ENCODE measurements around the gene SMURF2.
A peak's percentile ranks its signal among the peaks of the same experiment; 100 is the strongest.

The SMURF2 gene

DNA sequence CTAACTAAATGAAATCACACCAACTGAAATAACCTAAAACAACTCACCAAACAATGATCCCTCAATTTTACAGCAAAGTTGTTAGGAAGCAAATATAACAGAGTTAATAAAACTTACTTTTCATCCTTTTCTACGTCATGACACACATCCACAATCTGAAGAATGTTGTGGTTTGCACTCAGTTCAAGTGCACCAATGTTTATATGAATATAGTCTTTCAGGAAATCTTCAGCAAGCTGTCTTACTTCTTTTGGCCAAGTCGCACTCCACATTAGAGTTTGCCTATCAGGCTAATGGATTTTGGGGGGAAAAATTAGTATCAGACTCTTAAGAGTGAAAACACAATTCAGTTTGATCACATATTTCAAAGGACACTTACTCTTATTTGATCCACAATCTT, 159.3 kb downstream of the SMURF2 start:
- DNase-seq (ENCODE audit: low read depth), result no peak

- no peak for DNase-seq (ENCODE audit: low read depth)
These were observed 160.1 kb downstream of the SMURF2 start for GRCh38 chr17:64502021-64502420.

- DNase-seq (ENCODE audit: low read depth), result no peak
These were observed 161.0 kb downstream of the SMURF2 start for GRCh38 chr17:64500862-64501765.

GRCh38 chr17:64500487-64500859, 161.6 kb downstream of the SMURF2 start:
- no peak for DNase-seq (ENCODE audit: low read depth)

- DNase-seq (ENCODE audit: low read depth), result no peak
These were observed 162.2 kb downstream of the SMURF2 start for GRCh38 chr17:64499805-64500486.

DNA sequence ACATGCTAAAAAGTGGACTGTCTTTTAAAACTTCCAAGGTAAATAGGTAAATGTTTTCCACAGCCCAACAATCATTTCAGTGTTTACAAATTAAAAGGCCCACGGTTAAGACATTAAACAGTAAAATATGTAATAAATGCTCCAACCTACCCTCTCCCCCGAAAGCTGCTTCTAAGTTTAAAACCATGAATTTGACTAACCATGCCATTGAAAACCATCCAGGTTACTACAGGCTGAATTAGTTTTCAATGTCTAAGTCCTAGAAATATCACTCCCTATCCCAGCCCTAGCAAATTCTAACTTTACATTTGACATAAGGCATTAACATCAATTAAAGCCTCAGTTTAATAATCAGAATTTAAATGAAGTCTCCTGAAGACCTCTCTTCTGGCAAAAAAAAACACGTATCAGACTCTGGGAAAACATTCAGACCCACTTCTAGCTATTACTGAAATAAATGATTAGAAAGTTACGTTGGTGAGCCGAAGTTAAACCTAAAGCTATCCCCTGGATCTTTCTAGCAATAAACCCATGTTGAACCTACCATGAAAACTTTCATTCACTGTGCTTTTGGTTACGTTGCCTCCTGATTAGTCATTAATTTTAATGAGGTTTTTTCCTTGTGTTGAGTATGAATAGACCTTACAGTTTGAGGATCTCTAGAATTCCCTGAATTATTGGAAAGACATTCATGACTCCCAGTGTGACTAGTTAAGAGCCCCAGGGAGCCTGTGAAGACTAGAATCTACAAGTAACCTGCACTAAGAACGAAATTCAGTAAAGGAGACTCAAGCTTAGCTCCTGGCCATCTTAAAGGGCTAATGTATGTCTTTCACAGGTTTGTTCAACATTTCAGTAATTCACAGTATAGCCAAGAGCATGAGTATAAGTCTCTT, 163.6 kb downstream of the SMURF2 start:
- DNase-seq (ENCODE audit: low read depth), result no peak

DNA sequence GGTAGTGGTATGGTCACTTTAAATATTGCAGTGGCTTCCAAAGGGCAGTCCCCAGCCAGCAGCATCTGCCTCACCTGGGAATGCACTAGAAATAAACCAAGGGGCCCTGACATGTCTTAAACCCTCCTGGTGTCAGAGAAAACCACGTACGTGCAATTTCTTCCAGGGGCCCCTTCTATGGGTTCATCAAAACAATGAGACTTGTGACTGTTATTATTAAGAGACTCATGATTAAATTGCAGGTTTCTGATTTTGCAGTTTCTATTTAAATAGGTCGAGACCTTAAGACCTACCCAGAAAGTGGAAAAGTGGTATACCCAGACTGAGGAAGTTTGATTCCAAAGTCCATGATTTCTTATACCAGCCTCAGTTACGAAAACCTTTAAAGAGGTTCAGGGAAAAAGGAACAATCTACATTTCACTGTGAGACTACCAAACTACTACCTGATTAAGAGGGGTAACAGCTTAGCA, 164.5 kb downstream of the SMURF2 start:
- DNase-seq (ENCODE audit: low read depth), result no peak

DNA sequence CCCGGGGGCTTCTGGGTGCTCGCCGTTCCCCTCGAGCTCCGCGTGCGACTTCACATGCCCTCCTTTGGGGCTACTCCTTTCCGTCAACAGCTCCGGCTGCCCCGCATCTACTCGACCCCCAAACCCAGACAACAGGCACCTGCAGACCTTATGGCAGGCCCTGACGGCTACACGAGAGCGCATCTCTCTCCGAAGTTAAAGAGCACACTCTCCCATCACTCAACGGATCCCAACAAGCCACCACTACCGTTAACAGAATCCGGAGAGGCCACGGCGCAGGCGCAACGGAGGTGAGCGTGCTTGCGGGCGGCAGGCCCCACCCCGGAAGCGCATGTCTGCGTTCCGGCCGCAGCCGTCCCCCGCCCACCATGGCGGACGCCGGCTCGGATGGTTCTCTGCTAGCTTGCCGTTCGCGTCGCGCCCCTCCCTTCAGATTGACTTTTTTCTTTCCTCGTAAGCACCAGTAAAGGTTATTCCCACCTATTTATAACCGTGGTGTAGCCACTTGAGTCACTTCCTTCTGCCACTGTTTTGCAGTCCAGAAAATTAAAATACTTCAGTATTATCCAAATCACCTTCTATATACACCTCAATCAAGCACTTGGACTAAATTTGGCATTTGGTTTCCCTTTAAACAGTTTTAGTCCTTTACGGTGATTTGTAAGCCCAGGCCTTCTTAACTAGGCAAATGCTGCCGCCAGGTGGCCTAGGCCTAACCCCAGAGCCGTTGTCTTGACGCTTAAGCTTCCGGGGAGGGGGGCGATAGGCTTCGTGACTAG, 165.1 kb downstream of the SMURF2 start, which contains the start of gene POLG2:
Gene POLG2 (minus strand): TSS at position 269 of the 779 bp plus-strand sequence. CDS start 86 bp downstream, at position 183.
- peak; percentile 88 for DNase-seq (ENCODE audit: low read depth)

DNA sequence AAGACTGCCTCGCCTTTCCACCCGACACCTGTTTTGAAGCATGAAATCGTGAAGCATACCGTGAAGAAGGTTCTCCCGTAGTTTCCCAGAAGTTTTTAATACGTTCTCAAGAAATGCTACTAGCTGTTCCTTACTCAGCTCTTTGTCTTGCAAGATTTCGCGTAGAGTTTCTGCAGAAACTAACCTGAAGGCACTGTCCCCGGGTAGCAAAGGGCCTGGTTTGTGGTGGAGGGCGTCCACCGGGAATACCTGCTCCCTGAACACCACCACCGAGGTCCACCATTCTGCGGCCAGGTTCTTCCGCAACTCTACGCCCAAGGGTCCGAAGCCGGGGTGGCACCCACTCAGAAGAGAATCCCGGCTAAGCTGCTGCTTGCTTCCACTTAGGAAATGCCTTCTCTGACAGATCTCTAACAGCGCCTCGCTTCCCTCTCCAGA, 165.7 kb downstream of the SMURF2 start:
- DNase-seq (ENCODE audit: low read depth), result no peak
